GM20431 (cell line): ENCODE results near the gene UBTD2.
"Not testable (repeated sequence)": the region's sequence is repeated elsewhere in the genome, so short reads cannot be mapped to it uniquely, and the experiment has no call there.

Experiments used
- in situ Hi-C: fragments of 300-500 bp; cut with MseI, MboI; formaldehyde crosslinking; loops from one replicate; pipeline ENCODE4 v1.15.0; 2020; ENCODE audit warnings: low sequenced_read_pairs; ENCODE audit not compliant: unreplicated experiment

Gene UBTD2, protein sequence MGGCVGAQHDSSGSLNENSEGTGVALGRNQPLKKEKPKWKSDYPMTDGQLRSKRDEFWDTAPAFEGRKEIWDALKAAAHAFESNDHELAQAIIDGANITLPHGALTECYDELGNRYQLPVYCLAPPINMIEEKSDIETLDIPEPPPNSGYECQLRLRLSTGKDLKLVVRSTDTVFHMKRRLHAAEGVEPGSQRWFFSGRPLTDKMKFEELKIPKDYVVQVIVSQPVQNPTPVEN

GRCh38 chr5:172283020-172283861 is at the start of gene UBTD2:
Gene UBTD2 (minus strand): TSS chr5:172283764. CDS start chr5:172283665, 99 bp downstream.
- in situ Hi-C loops: no loop called here

GRCh38 chr5:172326901-172327300 is 43.3 kb upstream of the UBTD2 start:
- in situ Hi-C loops: not testable (repeated sequence)

DNA sequence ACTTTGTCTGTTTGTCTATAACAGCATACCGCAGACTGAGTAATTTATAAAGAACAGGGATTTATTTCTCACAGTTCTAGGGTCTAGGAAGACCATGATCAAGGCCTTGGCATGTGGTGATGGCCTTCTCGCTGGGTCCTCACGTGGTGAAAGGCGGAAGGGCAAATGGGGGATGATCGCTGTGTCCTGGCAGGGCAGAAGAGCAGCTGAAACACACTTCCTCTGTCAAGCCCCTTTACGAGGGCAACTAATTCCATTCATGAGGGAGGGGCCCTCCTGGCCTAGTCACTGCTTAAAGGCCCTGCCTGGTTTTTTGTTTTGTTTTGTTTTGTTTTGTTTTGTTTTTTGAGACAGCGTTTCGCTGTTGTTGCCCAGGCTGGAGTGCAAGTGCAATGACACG is 41.9 kb upstream of the UBTD2 start:
- in situ Hi-C loops: no loop called here

DNA sequence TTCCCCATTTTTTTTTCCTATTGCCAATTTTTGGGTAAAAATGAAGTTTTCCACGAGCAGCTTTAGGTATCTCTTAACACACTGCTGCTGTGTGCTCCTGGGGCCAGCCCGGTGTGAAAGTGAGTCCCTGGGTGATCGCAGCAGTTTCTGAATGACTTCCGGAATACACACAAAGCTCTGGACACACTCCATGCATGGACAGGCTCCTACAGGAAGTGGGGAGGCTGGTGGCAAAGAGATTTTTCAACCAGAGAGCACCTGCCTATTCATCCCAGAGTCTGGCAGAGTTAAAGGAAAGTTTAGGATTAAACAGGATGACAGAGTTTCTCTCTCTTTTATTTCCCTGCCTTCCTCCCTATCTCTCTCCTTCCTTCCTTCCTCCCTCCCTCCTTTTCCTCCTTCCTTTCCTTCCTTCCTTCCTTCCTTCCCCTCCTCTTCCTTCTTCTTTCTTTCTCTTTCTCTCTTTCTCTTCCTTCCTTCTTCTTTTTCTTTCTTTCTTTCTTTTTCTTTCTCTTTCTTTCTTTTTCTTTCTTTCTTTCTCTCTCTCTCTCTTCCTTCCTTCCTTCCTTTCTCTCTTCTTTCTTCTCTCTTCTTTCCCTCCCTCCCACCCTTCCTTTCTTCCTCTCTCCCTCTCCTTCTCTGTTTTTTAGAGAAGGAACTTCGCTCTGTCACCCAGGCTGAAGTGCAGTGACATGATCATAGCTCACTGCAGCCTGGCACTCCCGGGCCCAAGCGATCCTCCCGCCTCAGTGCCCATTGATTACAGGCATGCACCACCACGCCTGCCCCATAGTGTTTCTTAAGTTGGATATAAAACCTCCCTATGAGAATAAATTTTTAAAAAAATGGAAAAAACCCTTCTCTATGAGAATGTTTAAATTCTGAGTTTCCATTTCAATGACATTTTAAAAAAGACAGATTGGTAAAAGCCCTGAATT is 38.7 kb upstream of the UBTD2 start:
- in situ Hi-C loops: no loop called here

GRCh38 chr5:172321593-172321992 is 38.0 kb upstream of the UBTD2 start:
- in situ Hi-C loops: no loop called here

GRCh38 chr5:172319708-172320441 is 36.3 kb upstream of the UBTD2 start:
- in situ Hi-C loops: no loop called here

GRCh38 chr5:172315587-172316493 is 32.3 kb upstream of the UBTD2 start:
- in situ Hi-C loops: no loop called here

GRCh38 chr5:172313915-172314314 is 30.4 kb upstream of the UBTD2 start:
- in situ Hi-C loops: no loop called here

DNA sequence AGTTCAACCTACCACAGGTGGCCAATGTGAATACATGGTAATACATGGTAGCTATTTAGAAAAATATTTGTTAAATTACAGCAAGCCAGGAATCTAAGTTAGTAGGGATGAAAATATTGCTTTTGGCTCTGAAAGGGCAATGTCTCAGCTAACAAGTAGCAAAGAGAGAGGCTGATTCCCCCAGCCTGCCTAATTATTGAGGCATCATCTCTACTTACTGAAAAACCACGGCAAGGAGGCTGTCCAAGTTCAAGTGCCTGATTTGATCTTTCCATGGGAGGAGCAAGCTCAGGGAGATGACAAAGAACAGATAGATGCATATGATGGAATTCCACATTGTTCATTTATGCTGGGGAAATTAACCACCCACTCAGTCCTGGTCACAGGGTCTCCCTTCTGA is 28.7 kb upstream of the UBTD2 start:
- in situ Hi-C loops: no loop called here

- in situ Hi-C loops: no loop called here
These were observed 28.0 kb upstream of the UBTD2 start for GRCh38 chr5:172311605-172312004.

GRCh38 chr5:172311026-172311425 is 27.5 kb upstream of the UBTD2 start:
- in situ Hi-C loops: no loop called here

GRCh38 chr5:172305380-172305779 is 21.8 kb upstream of the UBTD2 start:
- in situ Hi-C loops: no loop called here

DNA sequence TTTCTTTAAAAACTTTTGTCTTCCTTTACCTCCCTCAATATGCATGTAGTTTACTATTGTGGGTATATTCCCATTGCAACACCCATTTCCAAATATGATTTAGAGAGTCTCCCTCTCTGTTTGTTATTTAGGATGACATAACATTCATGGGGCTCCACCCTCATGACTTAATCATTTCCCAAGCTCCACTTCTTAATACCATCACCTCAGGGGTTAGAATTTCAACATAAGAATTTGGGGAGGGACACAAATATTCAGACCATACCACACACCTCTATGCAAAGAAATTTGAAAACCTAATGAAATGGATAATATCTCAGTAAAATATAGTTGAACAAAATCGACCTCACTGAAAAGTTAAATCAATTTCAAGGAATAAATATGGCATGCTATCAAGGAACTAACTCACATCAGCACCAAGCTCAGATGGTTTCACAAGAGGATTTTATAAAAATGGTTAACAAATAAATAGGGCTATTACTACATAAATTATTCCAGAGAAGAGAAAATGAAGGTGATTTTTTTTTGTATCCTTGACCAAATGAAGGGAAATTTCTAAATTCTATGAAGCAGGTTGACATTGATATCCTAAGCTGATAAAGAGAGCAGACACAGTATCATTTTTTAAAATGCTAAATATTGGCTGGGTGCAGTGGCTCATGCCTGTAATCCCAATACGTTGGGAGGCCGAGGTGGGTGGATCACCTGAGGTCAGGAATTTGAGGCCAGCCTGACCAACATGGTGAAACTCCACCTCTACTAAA is 20.2 kb upstream of the UBTD2 start:
- in situ Hi-C loops: no loop called here

DNA sequence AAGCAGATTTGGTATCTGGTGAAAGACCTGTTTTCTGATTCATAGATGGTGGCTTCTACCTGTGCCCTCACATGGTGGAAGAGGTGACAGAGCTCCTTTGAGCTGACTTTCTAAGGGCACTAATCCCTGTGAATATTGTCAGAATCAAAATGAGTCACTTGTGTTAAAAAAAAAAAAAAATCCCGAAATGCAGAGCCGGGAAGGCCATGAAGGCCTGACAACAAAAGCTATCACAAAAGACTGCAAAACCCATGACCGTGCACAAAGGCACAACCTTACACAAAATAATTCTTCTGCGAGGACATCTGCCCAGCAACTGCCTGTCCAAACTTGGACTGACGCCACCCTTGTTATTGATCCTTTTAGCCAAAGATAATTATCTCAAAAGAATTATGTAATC is 19.6 kb upstream of the UBTD2 start:
- in situ Hi-C loops: no loop called here

DNA sequence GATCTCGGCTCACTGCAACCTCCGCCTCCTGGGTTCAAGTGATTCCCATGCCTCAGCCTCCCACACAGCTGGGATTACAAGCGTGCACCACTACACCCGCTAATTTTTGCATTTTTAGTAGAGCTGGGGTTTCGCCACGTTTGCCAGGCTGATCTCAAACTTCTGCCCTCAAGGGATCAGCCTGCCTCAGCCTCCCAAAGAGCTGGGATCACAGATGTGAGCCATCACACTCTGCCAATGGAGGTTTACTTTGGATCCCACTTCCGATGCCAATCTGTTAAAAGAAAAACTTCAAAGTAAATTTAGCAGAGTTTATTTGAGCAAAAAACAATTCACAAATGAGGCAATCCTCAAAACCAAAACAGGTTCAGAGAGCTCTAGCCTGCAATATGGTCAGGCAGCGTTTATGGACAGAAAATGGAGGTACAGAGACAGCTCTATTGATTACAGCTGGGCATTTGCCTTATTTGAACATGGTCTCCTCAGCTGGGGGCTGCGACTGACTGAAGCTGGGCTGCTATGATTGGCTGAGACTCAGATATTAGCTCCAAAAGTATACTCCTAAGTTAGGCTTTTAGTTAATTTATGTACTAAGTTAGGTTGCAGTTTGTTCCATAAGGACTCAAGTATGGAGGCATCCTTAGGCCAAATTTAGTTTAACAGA is 18.6 kb upstream of the UBTD2 start:
- in situ Hi-C loops: no loop called here

- in situ Hi-C loops: loop anchor here (10.0 kb wide), 1 partner anchor 195 kb away; no protein-coding TSS in a partner anchor
These were observed 16.4 kb upstream of the UBTD2 start for GRCh38 chr5:172299916-172300439.

- in situ Hi-C loops: loop anchor here (10.0 kb wide), 1 partner anchor 190 kb away; no protein-coding TSS in a partner anchor
These were observed 11.3 kb upstream of the UBTD2 start for GRCh38 chr5:172294831-172295230.
